B cell (primary cell): ENCODE data around the gene SCUBE1. TPM values are rescaled to one million over a fixed set of nuclear protein-coding genes. Genes with fewer than 3 reads are reported as not detected.

Experiments used
- ATAC-seq: fragments of 200-7000 bp; cut with Tn5 transposase; one replicate; pipeline ENCODE4 v1.10.0; 2021; ENCODE audit warnings: low read depth, mild to moderate bottlenecking, moderate number of reproducible peaks, moderate library complexity
- CTCF ChIA-PET: fragments of 350-600 bp; sonication (Branson Sonifier 250); formaldehyde crosslinking; loops from one replicate; lab custom pipeline; 2021; ENCODE audit warnings: antibody characterized with exemption, inconsistent platforms; lab: Charles Lee
- POLR2A ChIA-PET: fragments of 350-600 bp; sonication (Branson Sonifier 250); formaldehyde crosslinking; loops from one replicate; lab custom pipeline; 2021; ENCODE audit warnings: antibody characterized with exemption; lab: Charles Lee
- DNase-seq: peaks from one replicate; pipeline ENCODE4 v3.0.0; 2013
- H2AFZ ChIP-seq: 2 replicates; pipeline ENCODE4 v1.6.1; 2012; ENCODE audit warnings: mild to moderate bottlenecking, low read depth, low read length; ENCODE audit not compliant: insufficient read depth, poor library complexity, severe bottlenecking
- H3K27ac ChIP-seq, 2 donors: 1 replicate in 1 of 2; 2 replicates in 1 of 2; pipeline ENCODE4 v1.5.1; 2012 to 2013; ENCODE audit warnings: low read length in 2 of 2, mild to moderate bottlenecking in 2 of 2, moderate library complexity in 1 of 2
- H3K27me3 ChIP-seq, 4 experiments: fragments of 200-600 bp in 1 of 4; sonication (generic) in 1 of 4; replicated peaks in 1 of 4; 1 replicate in 2 of 4; 2 replicates in 2 of 4; pipeline versions ENCODE4 v1.6.1 to v1.7.0; 2013 to 2016; ENCODE audit warnings: low read length in 3 of 4, mild to moderate bottlenecking in 2 of 4, mixed read lengths in 1 of 4, moderate library complexity in 1 of 4; ENCODE audit not compliant: insufficient read depth in 4 of 4, control insufficient read depth in 3 of 4; ENCODE audit errors: control extremely low read depth in 1 of 4
- H3K36me3 ChIP-seq, 2 experiments: replicated peaks in 1 of 2; 1 replicate in 1 of 2; 2 replicates in 1 of 2; pipeline versions ENCODE4 v1.6.1 to v1.7.1; 2013; ENCODE audit warnings: low read length in 1 of 2; ENCODE audit not compliant: insufficient read depth in 2 of 2, control insufficient read depth in 1 of 2; ENCODE audit errors: control extremely low read depth in 1 of 2, extremely low read depth in 1 of 2
- H3K4me1 ChIP-seq, 2 donors: fragments of 200-600 bp in 1 of 2; sonication (generic) in 1 of 2; 1 replicate in 1 of 2; 2 replicates in 1 of 2; pipeline versions ENCODE4 v1.5.1 to v1.6.1; 2013 to 2017; ENCODE audit warnings: low read length in 2 of 2; ENCODE audit not compliant: control insufficient read depth in 2 of 2, insufficient read depth in 2 of 2
- H3K4me2 ChIP-seq: replicated peaks from 2 replicates; pipeline ENCODE3; 2012; ENCODE audit warnings: mild to moderate bottlenecking, low read depth, low read length; ENCODE audit not compliant: poor library complexity, severe bottlenecking
- H3K4me3 ChIP-seq, 5 experiments: fragments of 200-600 bp in 1 of 5; sonication (generic) in 1 of 5; 1 replicate in 3 of 5; 2 replicates in 2 of 5; pipeline versions ENCODE4 v1.5.1 to v1.7.0; 2011 to 2016; ENCODE audit warnings: low read length in 4 of 5, mild to moderate bottlenecking in 4 of 5, low read depth in 2 of 5, control low read depth in 1 of 5, moderate library complexity in 1 of 5; ENCODE audit not compliant: insufficient read depth in 1 of 5; ENCODE audit errors: control extremely low read depth in 1 of 5, extremely low read depth in 1 of 5
- H3K79me2 ChIP-seq: fragments of 200-600 bp; sonication (generic); one replicate; pipeline ENCODE4 v1.6.0; 2016; ENCODE audit warnings: low read length; ENCODE audit not compliant: control insufficient read depth, insufficient read depth
- H3K9ac ChIP-seq: fragments of 200-600 bp; sonication (generic); 2 replicates; pipeline ENCODE4 v1.6.1; 2017; ENCODE audit warnings: mild to moderate bottlenecking, low read length, moderate library complexity
- H3K9me3 ChIP-seq, 3 donors: one replicate each; pipeline versions ENCODE4 v1.6.1 to v1.7.1; 2013; ENCODE audit warnings: low read length in 2 of 3; ENCODE audit not compliant: control insufficient read depth in 2 of 3, insufficient read depth in 1 of 3; ENCODE audit errors: control extremely low read depth in 1 of 3
- H4K20me1 ChIP-seq: 2 replicates; pipeline ENCODE4 v1.6.0; 2012; ENCODE audit warnings: mild to moderate bottlenecking, low read length; ENCODE audit not compliant: insufficient read depth, control insufficient read depth, poor library complexity, severe bottlenecking
- H3K27ac Mint-ChIP-seq: one replicate; pipeline ENCODE4 v1.8.0; 2021; ENCODE audit warnings: mixed read lengths
- H3K27me3 Mint-ChIP-seq: one replicate; pipeline ENCODE4 v1.8.0; 2021; ENCODE audit warnings: mixed read lengths
- H3K4me1 Mint-ChIP-seq: one replicate; pipeline ENCODE4 v1.8.0; 2021; ENCODE audit warnings: mixed read lengths
- H3K4me3 Mint-ChIP-seq: one replicate; pipeline ENCODE4 v1.8.0; 2021; ENCODE audit warnings: mixed read lengths
- H3K9me3 Mint-ChIP-seq: one replicate; pipeline ENCODE4 v1.8.0; 2022; ENCODE audit warnings: mixed read lengths; ENCODE audit not compliant: insufficient read depth
- CTCF ChIP-seq: fragments of 200-600 bp; IDR thresholded peaks from one replicate; pipeline ENCODE4 v1.8.0; 2022; ENCODE audit warnings: antibody characterized with exemption, mild to moderate bottlenecking
- EZH2 ChIP-seq: IDR thresholded peaks from 2 replicates; pipeline ENCODE4 v1.6.1; 2012; ENCODE audit warnings: borderline replicate concordance, low read depth, mild to moderate bottlenecking, moderate library complexity, low read length; ENCODE audit not compliant: insufficient read depth, poor library complexity, severe bottlenecking
- WGBS: methylation state at CpG from one replicate; pipeline ENCODE4 v1.1.5; 2013; ENCODE audit warnings: missing lambda C conversion rate; ENCODE audit not compliant: insufficient coverage; 5-methylcytosine and 5-hydroxymethylcytosine counted together
- intact Hi-C: fragments of 100-400 bp; cut with micrococcal nuclease; formaldehyde crosslinking; loops from one replicate; pipeline ENCODE4 v1.10.0; 2022
- polyA plus RNA-seq: library from polyadenylated mRNA; depleted of rRNA; stranded (reverse); fragments of >200 nt; gene quantifications from 2 replicates; pipeline ENCODE4 v1.2.3, GENCODE V29; 2012
- total RNA-seq, 2 donors: library from RNA; stranded (reverse); fragments of 120-200 nt in 1 of 2; gene quantifications; 1 replicate in 1 of 2; 2 replicates in 1 of 2; pipeline versions ENCODE4 v1.2.3 to v1.2.4, GENCODE V29; 2013 to 2022

The SCUBE1 gene
- total and polyA plus RNA-seq, 2 donors (not counting 1 experiment from before 2014, with no cell fraction given) = not detected

GRCh38 chr22:43253839-43254238 lies 89.3 kb downstream of the SCUBE1 start:
- H3K36me3 ChIP-seq = no peaks in the 10 kb centered on the region
- no peak overlapping the region for H2AFZ ChIP-seq
- Mint-ChIP-seq H3K9me3 (no peaks in the 10 kb centered on the region), H3K27ac (no peak overlapping the region), H3K27me3 (peaks cover 27% of the 10 kb centered on the region), H3K4me3 (no peak overlapping the region), H3K4me1 (no peaks in the 10 kb centered on the region)
- no peaks in the 10 kb centered on the region for H3K4me1 ChIP-seq
- H3K27ac ChIP-seq = no peak overlapping the region
- no peak overlapping the region for H3K9ac ChIP-seq
- no peaks in the 10 kb centered on the region for H3K79me2 ChIP-seq
- H3K4me2 ChIP-seq = no peak overlapping the region
- no peak for ATAC-seq
- POLR2A ChIA-PET = interaction anchor here (0.6 kb wide), 1 partner anchor 737 kb away, joined by 3 read pairs; no protein-coding TSS in a partner anchor
- intact Hi-C loops = no loop called here
- no peaks in the 10 kb centered on the region for H4K20me1 ChIP-seq
- peaks cover 0 to 4% (median 2%) of the 10 kb centered on the region in 4 experiments for H3K27me3 ChIP-seq
- CTCF ChIA-PET = no interaction called here
- no peak overlapping the region for H3K4me3 ChIP-seq
- H3K9me3 ChIP-seq = no peaks in the 10 kb centered on the region
- DNase-seq = no peak
- WGBS = 85% methylated on average over 5 of the region's 5 CpGs
- TF ChIP-seq CTCF (no peak), EZH2 (no peak)

DNA sequence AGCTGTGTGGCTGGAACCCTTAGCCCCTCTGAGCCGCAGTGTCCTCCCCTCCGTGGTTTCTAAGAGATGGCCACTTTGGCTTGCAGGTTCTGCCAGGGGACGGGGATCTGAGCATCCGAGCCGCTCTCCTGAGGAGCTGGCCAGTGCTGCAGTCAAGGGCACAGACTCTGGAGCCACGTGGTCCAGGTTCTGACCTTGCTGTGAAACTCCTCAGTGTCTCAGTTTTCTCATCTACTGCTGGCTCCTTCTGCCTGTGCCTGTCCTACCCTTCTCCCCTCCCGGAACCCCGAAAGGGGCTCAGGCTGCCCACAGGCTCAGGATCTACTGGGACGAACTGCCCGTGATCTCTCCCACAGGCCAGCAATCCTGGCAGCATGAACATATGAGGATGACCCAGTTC lies 90.9 kb downstream of the SCUBE1 start:
- Mint-ChIP-seq H3K27me3 (peaks cover 29% of the 10 kb centered on the region), H3K27ac (no peak overlapping the region), H3K4me3 (no peak overlapping the region), H3K4me1 (no peaks in the 10 kb centered on the region), H3K9me3 (no peaks in the 10 kb centered on the region)
- Histone ChIP-seq H3K9ac (no peak overlapping the region), H3K36me3 (no peaks in the 10 kb centered on the region), H3K4me1 (no peaks in the 10 kb centered on the region), H3K27ac (no peak overlapping the region), H3K9me3 (no peaks in the 10 kb centered on the region), H3K27me3 (peaks cover 0 to 3% (median 0%) of the 10 kb centered on the region in 4 experiments), H4K20me1 (no peaks in the 10 kb centered on the region), H3K79me2 (no peaks in the 10 kb centered on the region), H3K4me3 (no peak overlapping the region), H2AFZ (no peak overlapping the region), H3K4me2 (no peak overlapping the region)
- TF ChIP-seq CTCF = no peak
- TF ChIP-seq EZH2 = no peak
- ATAC-seq = no peak
- no peak for DNase-seq
- 95% methylated on average over 10 of the region's 10 CpGs for WGBS
- ChIA-PET POLR2A (no interaction called here), CTCF (no interaction called here)
- intact Hi-C loops = no loop called here
